Stimulated activated CD8-positive, alpha-beta memory T cell treated with anti-CD3 and anti-CD28 coated beads, Interleukin-15, amount 100 ng/mL, for 48 hours (primary cell): ENCODE measurements around the gene AFTPH.

Source experiments
- DNase-seq, 2 donors: peaks; one replicate each; pipeline ENCODE4 v3.0.0-alpha.2; 2020; ENCODE audit warnings: low read depth in 2 of 2

Gene AFTPH

GRCh38 chr2:64612575-64613195 lies 88.6 kb downstream of the AFTPH start:
- DNase-seq, result no peak

GRCh38 chr2:64613276-64613675 lies 89.1 kb downstream of the AFTPH start:
- DNase-seq, result no peak

- no peak for DNase-seq
These were observed 91.2 kb downstream of the AFTPH start for GRCh38 chr2:64615192-64615763.

GRCh38 chr2:64615844-64616536 lies 91.9 kb downstream of the AFTPH start:
- DNase-seq, result no peak

- no peak for DNase-seq
These were observed 93.6 kb downstream of the AFTPH start for GRCh38 chr2:64617631-64618151.

GRCh38 chr2:64620661-64621060 lies 96.5 kb downstream of the AFTPH start:
- no peak for DNase-seq

- DNase-seq, result no peak
These were observed 98.5 kb downstream of the AFTPH start for GRCh38 chr2:64622443-64623241.

- no peak for DNase-seq
These were observed 99.2 kb downstream of the AFTPH start for GRCh38 chr2:64623242-64623850.

GRCh38 chr2:64624108-64624610 lies 100.0 kb downstream of the AFTPH start:
- DNase-seq, result no peak

- no peak for DNase-seq
These were observed 100.7 kb downstream of the AFTPH start for GRCh38 chr2:64624862-64625261.

GRCh38 chr2:64625299-64626145 lies 101.4 kb downstream of the AFTPH start:
- DNase-seq, result no peak

GRCh38 chr2:64626146-64626809 lies 102.2 kb downstream of the AFTPH start:
- no peak for DNase-seq

GRCh38 chr2:64626963-64627760 lies 103.0 kb downstream of the AFTPH start:
- no peak for DNase-seq

- DNase-seq, result no peak
These were observed 104.0 kb downstream of the AFTPH start for GRCh38 chr2:64627860-64628841.

- DNase-seq, result no peak
These were observed 105.2 kb downstream of the AFTPH start for GRCh38 chr2:64629329-64629781.

GRCh38 chr2:64629875-64630274 lies 105.7 kb downstream of the AFTPH start:
- DNase-seq, result no peak

- no peak for DNase-seq
These were observed 106.6 kb downstream of the AFTPH start for GRCh38 chr2:64630752-64631151.

- no peak for DNase-seq
These were observed 107.6 kb downstream of the AFTPH start for GRCh38 chr2:64631771-64632170.
